AG08395 (cell line): ENCODE measurements around the gene UNC50.

Source experiments
- DNase-seq: peaks from one replicate; pipeline ENCODE4 v3.0.0; 2012; ENCODE audit warnings: mixed read lengths, low spot score

The UNC50 gene

GRCh38 chr2:98664323-98664722, 55.9 kb downstream of the UNC50 start:
- DNase-seq, result no peak

GRCh38 chr2:98665677-98666076, 57.3 kb downstream of the UNC50 start:
- no peak for DNase-seq
